GM21528 (cell line): ENCODE measurements around the gene ZNF177.
"Not testable (repeated sequence)": the region's sequence is repeated elsewhere in the genome, so short reads cannot be mapped to it uniquely, and the experiment has no call there.

Experiments
- ATAC-seq: cut with Tn5 transposase; IDR thresholded peaks from one replicate; pipeline ENCODE4 v1.9.1; 2021; ENCODE audit warnings: mild to moderate bottlenecking, moderate library complexity; ENCODE audit not compliant: unreplicated experiment, low FRiP score

Gene ZNF177

DNA sequence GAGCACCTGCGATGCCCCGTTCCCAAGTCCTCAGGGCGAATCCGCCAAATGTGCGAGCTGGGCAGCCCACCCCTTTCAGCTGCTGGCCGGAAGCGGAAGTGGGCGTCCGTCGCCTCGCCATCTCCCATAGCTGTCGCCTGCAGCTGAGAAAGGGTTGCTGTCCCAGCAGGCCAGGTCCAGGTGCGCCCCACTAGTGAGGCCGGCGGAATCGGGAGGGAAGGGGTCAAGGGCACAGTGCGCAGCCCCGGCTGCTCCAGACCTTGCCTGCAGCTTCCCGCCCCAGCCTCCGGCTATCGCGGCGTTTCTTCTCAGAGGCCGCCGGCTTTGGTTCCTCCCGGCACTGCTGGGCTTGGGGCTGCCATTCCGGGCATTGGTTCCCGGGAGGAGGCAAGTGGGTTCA lies at the start of gene ZNF177:
Gene ZNF177, plus strand, starts transcription at position 109 of the 400 bp plus-strand sequence. CDS start 15,299 bp downstream, outside the sequence.
- no peak for ATAC-seq

DNA sequence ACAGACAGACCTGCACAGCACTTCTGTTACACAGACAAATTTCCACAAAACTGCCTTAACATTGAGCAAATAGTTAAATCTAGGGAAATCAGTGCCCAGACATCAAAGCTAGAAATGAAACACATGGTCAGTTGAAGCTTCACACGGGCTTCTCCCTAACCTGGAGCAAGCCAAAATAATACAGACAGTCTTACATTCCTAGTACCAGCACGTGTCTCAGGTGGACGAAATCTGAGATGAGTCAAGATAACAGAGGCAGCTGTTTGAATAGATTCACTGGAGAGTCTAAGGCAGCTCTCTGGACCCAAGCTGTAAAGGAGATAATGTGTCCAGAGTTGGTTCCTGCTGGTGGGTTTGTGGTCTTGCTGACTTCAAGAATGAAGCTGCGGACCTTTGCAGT lies 49.1 kb upstream of the ZNF177 start:
- no peak for ATAC-seq

DNA sequence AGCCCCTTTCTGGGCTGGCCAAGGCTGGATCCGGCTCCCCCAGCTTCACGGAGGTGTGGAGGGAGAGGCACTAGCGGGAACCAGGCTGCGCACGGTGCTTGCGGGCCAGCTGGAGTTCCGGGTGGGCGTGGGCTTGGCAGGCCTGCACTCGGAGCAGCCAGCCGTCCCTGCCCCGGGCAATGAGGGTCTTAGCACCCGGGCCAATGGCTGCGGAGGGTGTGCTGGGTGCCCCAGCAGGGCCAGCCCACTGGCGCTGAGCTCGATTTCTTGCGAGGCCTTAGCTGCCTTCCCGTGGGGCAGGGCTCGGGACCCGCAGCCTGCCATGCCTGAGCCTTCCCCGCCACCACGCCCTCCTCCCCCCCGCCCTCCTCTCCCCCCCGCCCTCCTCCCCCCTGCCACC lies 41.5 kb upstream of the ZNF177 start:
- ATAC-seq: no peak

DNA sequence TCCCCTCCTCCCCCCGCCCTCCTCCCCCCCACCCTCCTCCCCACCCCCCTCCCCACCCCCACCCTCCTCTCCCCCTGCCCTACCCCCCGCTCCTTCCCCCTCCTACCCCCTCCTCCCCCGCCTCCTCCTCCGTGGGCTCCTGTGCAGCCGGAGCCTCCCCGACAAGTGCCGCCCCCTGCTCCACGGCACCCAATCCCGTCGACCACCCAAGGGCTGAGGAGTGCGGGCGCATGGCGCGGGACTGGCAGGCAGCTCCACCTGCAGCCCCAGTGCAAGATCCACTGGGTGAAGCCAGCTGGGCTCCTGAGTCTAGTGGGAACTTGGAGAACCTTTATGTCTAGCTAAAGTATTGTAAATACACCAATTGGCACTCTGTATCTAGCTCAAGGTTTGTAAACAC lies 41.1 kb upstream of the ZNF177 start:
- not testable (repeated sequence) for ATAC-seq

DNA sequence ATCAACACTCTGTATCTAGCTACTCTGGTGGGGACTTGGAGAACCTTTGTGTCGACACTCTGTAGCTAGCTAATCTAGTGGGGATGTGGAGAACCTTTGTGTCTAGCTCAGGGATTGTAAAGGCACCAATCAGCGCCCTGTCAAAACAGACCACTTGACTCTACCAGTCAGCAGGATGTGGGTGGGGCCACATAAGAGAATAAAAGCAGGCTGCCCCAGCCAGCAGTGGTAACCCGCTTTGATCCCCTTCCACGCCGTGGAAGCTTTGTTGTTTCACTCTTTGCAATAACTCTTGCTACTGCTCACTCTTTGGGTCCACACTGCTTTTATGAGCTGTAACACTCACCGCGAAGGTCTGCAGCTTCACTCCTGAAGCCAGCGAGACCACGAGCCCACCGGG lies 40.6 kb upstream of the ZNF177 start:
- not testable (repeated sequence) for ATAC-seq

DNA sequence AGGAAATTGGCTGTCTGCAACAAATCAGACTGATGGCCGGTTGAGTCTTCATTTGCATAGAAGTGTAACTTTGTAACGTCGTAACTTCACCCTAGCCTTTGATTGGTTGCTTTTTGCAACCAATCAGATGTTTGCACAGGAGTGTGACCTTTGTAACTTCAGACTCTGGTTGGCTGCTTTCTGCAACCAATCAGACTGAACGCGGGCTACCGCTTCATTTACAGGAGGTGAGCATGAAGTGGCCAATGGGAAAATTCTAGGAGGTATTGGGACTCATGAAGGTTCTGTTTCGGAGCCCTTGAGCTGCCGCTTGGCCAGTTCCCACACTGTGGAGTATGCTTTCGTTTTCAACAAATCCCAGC lies 39.3 kb upstream of the ZNF177 start:
- peak; percentile 48 for ATAC-seq

DNA sequence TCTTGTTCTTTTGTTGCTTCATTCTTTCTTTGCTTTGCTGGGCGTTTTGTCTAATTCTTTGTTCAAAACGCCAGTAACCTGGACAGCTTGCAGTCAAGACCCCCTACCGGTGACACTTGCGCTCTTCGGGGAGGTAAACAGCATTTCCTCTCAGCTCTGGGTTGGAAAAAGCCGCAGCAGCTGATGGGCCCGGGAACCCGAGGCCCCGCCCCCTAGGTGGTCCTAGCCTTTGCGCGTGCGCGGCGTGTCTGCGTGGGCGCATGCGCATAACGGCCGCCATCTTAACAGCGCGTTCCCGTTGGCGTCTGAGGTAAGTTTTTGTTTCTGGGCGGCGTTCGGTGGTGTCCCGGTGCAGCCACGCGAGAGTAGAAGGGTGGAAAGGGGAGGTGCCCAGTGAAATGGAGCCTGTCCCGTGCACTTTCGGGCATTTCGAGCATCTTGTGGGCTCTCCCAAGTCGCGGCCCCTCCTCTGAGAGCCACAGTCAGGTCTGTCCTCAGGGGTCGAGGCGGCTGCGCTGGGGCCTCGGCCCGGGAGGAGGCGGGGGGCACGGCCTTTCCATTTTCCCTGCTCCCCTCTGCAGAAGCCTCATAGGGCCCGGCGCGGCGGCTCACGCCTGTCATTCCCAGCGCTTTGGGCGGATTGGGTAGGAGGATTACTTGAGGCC lies 38.8 kb upstream of the ZNF177 start, which contains the start of gene ZNF559:
Gene ZNF559, plus strand, starts transcription at position 261 of the 665 bp plus-strand sequence. CDS start 14,371 bp downstream, outside the sequence.
- ATAC-seq: peak; percentile 97

DNA sequence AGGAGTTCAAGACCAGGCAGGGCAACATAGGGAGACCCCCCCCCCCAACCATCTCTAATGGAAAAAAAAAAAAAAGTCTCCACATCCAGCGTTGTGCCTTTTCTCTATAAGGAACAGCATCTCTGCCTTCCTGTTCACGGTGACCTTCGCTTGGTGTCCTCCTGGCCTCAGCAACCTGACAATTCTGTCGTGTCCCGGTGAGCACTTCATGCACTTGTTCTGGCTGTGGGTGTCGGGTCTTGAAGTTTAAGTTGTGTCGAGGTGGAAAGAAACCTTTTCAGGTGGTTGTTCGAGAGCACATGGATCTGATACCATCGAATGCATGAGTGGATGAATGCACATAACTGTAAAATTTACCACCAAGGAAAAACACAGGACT lies 38.2 kb upstream of the ZNF177 start:
- no peak for ATAC-seq

DNA sequence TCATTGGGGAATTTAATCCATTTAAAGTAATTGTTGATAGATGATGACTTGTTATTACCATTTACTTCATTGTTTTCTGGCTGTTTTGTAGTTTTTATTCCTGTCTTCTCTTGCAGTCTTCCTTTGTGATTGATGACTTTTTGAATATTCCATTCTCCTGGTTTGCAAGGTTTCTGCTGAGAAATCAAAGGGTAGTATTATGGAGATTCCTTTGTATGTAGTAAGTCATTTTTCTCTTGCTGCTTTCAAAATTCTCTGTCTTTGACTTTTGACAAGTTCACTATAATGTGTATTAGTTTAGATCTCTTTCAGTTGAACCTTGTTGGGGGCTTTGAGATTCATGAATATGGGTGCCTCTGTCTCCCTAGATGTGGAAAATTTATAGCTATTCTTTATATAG lies 32.8 kb upstream of the ZNF177 start:
- no peak for ATAC-seq

DNA sequence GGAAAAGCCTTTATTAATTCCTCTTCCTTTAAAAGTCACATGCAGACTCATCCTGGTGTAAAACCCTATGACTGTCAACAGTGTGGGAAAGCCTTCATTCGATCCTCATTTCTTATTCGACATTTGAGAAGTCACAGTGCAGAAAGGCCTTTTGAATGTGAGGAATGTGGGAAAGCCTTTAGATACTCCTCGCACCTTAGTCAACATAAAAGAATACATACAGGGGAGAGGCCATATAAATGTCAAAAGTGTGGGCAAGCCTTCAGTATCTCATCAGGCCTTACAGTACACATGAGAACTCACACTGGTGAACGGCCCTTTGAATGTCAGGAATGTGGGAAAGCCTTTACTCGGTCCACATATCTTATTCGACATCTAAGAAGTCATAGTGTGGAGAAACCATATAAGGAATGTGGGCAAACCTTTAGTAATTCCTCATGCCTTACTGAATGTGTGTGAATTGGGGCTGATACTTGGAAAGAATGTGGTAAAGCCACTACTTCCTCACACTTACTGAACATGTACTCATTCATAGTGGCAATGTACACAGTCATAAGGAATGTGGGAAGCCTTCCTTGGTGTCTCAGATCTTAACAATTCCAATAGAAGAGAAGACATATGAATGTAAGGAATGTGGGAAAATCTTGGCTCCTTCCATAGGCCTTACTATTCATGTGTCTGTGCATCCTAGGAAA lies 20.1 kb upstream of the ZNF177 start:
- no peak for ATAC-seq

DNA sequence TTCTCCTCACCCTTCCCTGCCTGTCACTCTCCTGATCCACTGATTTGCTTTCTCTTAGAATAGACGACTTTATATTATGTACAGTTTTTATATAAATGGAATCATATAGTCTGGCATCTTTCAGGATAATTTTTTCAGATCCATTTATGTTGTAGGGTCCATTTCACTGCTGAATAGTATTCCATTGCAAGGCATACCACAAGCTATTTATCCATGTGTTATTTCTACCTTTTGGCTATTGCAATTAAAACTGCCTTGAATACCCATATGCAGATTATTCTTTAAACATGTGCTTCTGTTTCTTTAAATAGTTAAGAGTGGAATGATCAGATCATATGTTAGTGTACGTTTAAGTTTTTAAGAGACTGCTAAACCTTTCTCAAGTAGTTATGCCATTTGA lies 17.8 kb upstream of the ZNF177 start:
- no peak for ATAC-seq

DNA sequence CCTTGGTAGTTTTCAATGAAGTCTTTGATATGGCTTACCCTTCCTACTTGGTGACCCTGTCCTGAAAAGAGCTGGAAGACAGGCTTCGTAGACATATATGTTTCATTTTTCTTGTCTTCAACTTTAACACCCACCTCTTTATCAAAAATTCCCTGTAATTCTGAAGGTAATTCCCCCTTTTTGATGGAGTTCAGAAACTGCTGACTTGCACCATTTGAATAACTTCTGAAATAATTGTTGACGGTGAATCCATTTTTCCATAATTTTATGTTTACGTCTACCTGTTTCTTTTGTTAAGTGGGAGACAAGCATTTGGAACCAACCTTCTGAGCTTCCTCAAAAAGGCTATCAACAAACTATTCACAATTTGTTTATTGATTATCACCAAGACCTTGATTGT lies 14.6 kb upstream of the ZNF177 start:
- ATAC-seq: no peak

DNA sequence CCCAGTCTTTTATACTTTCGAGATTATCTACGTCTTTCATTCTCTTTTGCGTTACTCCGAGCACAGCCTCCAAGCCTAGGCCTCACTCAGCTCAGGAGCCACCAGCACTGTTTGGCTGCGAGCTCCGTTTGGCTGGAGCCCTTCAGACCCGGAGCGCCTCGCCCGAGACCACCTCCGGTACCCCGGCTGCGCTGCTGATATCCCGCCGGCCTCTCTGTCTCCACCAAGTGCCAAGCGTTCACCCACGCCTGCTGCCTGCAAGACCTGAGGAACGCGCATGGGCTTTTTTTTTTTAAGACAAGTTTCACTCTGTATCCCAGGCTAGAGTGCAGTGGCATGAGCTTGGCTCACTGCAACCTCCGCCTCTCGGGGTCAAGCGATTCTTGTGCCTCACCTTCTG lies 14.1 kb upstream of the ZNF177 start:
- no peak for ATAC-seq

DNA sequence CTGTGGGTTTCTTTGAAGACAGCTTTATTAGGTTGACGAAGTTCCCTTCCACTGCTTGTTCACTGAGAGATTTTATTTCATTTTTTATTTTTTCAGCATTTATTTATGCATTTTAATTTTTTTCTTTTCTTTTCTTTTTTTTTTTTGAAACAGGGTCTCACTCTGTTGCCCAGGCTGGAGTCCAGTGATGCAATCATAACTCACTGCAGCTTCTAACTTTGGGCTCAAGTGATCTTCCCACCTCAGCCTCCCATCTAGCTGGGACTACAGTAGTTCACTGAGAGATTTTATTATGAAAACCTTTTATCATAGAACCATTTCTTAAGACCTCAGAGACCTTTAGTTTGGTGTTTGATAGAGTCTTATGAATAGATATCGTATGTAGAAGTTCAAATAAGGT lies 10.3 kb upstream of the ZNF177 start:
- ATAC-seq: no peak

DNA sequence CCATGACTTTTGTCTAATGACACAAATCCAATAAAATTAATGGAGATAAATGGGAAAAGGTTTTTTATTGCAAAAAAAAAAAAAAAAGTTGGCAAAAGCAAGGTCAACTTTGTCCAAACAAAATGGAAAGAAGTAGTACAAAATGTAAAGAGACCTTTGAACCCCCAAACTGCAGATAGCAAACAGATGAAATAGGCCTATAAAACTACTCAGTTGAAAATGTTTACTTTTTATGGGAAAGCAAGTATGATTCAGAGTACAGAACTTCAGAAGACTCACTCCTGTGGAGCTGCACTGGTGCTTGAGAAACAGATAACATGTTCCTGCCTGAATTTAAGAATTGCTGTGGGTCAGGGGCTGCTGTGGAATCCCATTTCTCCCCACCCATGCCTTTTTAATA lies 9.8 kb upstream of the ZNF177 start:
- no peak for ATAC-seq

DNA sequence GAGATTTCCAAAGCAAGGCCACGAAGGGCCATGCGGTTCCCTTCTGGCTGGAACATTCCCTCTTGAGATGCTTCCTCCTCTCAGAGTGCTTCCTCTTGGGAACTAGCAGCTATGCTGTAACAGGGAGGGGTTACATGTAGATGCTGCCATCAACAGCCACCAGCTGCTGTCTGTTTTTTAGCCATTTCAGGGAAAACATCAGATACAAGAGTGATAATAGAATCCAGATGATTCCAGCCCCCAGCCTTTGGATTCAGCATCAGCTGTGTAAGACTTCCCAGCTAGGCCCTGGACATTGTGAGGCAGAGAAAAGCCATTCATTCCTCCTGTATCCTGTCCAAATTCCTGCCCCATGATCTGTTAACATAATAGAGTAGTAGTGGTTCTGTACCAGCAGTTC lies 8.2 kb upstream of the ZNF177 start:
- ATAC-seq: no peak

DNA sequence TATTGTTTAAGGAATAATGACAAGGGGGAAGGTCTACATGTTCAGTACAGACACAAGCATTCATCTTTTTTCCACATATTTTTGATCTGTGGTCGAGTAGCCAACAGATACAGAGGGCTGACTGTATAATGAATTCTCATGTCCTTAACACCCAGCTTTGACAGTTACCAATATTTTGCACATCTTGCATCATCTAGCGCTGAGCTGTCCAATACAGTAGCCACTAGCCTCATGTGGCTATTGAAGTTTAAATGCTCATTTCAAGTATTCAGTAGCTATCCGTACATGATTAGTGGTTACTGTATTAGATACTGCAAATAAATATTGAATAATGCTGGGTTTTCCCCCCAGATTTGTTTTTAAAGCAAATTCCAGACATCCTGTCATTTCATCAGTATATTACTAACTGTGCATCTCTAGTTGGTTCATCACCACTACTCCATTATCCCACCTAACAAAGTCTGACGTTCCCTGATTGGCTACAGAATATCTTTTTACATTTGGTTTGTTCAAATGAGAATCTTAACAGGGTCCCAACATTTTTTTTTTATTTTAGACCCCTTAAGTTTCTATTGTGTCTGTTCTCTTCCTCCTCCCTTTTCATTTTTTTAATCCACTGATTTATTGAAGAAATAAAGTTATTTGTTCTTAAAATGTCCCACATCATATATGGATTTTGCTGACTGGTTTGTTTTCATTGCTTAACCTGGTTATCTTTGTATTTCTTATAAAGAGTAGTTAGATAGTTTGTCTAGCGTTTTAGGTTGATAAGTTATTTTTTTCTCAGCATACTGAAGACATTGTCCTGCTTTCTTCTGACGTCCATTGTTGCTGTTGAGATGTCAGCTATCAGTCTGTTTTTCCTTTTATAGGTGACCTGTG lies 8.2 kb downstream of the ZNF177 start:
- no peak for ATAC-seq

DNA sequence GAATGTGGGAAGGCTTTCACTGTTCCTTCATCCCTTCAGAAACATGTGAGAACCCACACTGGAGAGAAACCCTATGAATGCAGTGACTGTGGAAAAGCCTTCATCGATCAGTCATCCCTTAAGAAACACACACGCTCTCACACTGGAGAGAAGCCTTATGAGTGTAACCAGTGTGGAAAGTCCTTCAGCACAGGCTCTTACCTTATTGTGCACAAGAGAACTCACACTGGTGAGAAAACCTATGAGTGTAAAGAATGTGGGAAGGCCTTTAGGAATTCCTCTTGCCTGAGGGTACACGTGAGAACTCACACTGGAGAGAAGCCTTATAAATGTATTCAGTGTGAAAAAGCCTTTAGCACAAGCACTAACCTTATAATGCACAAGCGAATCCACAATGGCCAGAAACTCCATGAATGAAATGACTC lies 18.6 kb downstream of the ZNF177 start:
- ATAC-seq: no peak

DNA sequence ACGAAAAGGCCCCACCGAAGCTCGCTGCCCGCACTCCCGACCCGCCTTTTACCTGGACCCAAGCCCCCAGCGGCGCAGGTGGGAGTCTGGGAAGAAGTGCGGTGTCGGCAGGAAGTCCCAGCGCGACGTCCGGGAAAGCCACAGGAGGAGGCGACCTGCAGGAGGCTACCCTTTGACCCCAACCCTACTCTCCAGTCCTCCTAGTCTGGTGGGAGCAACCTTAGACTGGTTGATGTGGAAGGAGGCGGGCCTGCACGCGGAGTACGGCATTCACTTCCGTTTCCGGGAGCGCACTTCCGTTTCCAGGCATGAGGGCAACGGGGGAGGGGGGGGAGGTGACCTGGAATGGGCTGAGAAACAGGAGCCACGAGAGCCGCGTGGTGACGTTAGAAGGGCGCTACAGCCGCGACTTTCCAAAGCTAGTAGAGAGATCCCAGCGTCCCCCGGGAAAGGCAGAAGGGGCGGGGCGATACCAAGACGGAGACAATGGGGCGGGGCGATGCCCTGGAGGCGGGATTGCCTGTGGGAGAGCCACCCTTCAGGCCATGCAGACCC lies 44.1 kb downstream of the ZNF177 start:
- ATAC-seq: no peak

DNA sequence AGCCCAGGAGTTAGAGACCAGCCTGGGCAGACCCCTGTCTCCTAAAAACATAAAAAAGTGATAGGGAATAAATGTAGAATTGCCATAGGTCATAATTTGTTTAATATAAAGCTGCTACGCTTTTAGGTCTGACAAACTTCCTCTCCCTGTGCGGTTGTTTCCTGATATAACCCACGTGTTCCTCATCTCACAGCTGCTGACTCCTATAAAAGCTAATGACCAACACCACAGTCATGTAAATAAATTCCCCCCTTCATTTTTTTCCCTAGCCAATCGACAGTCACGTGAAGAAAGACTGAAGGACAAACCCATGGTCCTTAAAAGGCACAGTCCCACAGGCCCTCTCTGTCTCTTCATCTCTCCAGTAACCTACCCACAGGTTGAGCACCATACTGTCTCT lies 45.0 kb downstream of the ZNF177 start:
- no peak for ATAC-seq
